ENCODE data around the gene UBE2E2. TPM values are rescaled to one million over a fixed set of nuclear protein-coding genes. Genes with fewer than 3 reads are reported as not detected.

The UBE2E2 gene
- total RNA-seq, 1 donor from 2014 or later, result 46.6 TPM

DNA sequence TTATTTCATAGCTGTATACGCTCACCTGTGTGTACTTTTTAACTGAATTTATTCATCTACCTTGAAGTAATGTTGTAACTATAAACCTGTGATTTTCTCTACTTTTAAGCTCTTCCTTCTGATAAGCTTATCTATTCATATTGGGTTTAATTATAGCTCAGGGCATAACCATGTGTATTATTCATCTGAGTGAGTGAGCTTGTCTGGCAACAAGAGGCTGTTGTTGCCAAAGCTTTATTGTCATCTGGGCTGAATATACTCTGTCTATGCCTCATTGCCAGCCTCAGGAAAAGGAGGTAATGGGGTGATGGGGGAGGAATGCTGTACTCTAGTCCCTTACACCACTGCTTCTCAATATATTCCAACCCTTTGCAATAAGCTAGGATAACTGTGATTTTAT, 292.4 kb downstream of the UBE2E2 start:
- no peak for DNase-seq (ENCODE audit: extremely low read depth, low read depth, low spot score)

GRCh38 chr3:23496165-23496564, 293.0 kb downstream of the UBE2E2 start:
- no peak for DNase-seq (ENCODE audit: extremely low read depth, low read depth, low spot score)

GRCh38 chr3:23497156-23497555, 294.0 kb downstream of the UBE2E2 start:
- no peak for DNase-seq (ENCODE audit: extremely low read depth, low read depth, low spot score)

DNA sequence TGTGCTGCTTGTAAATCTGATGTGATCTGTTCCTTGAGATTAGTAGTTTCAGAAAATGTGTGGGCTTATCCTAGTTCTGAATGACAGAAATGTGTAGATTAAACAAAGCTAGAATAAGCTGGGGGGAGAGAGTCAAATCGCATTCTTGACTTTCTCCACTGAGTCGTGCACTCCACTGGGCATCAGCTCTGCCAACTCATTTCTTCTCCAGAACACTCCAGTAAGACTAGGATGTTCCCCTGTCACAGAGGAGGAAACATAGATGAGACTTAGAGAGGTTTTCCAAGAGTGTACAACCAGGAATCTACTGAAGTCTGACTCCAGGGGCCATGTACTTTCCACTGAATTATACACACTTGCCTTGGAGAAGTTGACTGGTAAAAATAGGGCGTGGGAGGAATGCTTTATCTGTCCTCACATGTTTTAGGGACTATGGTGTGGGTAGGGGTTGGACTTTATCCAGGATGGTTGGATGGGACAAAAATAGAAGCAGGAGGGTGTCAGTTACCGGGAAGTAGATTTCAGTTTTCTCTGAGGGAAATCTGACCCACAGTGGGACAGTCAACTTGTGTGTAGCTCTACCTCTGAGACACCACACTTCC, 298.2 kb downstream of the UBE2E2 start:
- no peak for DNase-seq (ENCODE audit: extremely low read depth, low read depth, low spot score)

GRCh38 chr3:23508464-23508863, 305.3 kb downstream of the UBE2E2 start:
- DNase-seq (ENCODE audit: extremely low read depth, low read depth, low spot score), result no peak

DNA sequence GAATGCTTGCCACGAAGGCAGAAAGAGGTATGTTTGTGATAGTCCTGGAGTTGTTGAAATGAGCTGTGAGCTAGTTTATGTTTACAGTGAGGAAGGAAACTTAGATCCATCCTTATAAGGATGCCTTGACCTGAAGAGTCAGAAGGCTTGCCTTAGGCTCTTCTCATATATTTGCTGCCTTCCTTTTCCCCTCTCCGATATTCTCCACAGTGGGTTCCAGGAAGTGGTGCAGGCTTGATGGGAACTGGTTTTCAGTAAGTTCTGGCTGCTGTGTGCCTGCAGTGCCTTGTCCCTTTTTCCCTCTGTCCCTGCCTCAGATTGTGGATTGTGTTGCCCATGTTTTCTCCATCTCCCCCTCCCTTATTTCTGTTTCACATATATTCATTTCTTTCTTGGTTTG, 315.3 kb downstream of the UBE2E2 start:
- DNase-seq (ENCODE audit: extremely low read depth, low read depth, low spot score), result no peak

DNA sequence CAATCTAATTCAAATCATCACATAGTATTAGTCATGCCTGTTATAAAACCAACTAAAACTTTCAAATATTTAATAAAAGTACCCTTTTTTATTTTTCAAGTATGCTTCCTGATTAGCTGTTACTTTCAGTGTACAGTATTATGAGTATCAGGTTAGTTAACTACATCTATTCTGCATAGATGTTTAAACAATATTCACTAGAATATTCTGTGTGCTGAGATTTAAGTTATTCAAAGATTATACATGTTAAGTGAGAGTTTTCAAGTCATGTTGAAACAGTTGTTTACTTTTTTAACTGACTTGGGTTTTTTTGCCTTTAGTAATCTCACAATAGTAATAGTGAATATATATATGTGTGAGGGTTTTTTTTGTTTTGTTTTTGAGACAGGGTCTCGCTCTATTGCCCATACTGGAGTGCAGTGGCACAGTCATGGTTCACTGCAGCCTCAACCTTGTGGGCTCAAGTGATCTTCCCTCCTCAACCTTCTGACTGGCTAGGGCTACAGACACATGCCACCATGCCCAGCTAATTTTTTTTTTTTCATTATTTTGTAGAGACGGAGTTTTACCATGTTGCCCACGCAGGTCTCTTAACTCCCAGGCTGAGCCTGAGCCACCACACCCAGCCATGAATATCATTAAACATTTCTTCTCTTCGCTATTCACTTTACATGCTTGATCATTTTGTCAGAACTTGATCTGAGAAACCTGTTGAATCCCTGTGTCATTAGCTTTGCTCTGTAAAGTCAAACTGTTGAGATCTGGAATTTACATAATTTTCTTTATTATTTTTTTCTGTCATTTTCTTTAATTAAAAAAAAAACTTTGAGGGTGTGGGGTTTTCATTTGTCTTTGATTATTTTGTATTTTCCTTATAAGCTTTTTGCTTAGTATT, 316.4 kb downstream of the UBE2E2 start:
- no peak for DNase-seq (ENCODE audit: extremely low read depth, low read depth, low spot score)

DNA sequence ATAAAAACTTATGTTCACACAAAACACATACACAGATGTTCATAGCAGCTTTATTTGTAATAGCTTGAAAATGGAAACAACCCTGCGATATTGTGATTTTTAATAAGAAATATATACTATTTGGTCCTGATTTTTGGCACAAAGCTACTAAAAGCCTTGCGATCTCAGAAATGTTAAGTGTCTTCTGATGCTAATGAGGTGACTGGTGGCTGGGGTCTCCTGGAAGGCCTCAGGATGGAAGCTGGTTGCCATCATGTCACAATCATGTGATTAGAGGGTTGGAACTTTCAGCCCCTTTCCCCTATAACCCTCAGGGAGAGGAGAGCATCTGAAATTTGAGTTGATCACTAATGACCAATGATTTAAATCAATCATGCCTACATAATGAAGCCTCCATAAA, 324.2 kb downstream of the UBE2E2 start:
- no peak for DNase-seq (ENCODE audit: extremely low read depth, low read depth, low spot score)

DNA sequence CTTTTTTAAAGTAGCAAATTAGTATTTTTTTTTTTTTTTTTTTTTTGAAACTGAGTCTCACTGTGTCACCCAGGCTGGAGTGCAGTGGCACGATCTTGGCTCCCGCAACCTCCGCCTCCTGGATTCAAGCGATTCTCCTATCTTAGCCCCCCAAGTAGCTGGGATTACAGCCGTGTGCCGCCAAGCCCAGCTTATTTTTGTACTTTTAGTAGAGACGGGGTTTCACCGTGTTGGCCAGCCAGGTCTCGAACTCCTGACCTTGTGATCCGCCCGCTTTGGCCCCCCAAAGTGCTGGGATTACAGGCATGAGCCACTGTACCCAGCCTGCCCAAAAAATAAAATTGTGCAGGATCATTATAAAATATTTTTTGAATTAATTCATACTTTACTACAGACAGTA, 330.5 kb downstream of the UBE2E2 start:
- DNase-seq (ENCODE audit: extremely low read depth, low read depth, low spot score), result no peak

DNA sequence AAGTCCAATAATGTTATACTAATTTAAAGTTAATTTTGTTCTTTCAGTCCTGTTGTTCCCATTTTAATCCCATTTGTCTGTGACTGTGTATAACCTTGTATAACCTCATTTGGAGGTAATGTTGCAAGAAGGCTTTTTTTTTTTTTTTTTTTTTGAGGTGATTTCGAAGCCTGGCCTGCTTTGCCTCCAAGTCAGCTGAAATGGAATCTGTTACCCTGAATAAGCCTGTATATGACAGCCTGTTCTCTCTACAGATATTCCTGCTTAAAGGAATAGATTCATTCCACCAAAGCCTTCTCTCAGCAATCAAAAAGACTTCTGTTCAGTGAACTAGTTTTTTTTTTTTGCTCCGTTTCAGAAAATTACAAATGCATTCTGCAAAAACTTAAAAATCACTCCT, 330.9 kb downstream of the UBE2E2 start:
- no peak for DNase-seq (ENCODE audit: extremely low read depth, low read depth, low spot score)

DNA sequence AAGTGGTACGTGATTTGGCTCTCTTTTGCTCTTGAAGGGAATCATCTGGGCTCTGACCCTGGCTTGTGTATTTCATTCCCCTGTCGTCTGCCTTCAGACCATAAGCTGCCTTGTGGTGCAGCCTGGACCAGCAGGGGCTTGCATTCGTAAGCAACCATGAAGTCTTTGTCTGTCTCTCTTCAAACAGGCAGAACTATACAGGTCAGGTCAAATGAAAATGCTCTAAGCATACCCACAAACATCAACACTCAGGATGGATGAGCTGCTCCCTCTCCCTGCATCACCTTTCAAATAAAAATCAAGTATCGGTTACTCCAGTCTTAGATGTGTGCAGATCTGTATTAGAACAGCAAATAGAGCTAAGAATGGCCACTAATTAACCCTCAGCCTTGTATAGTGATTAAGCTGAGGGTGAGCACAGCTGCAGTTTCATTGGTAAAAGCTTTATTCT, 334.0 kb downstream of the UBE2E2 start:
- no peak for DNase-seq (ENCODE audit: extremely low read depth, low read depth, low spot score)

DNA sequence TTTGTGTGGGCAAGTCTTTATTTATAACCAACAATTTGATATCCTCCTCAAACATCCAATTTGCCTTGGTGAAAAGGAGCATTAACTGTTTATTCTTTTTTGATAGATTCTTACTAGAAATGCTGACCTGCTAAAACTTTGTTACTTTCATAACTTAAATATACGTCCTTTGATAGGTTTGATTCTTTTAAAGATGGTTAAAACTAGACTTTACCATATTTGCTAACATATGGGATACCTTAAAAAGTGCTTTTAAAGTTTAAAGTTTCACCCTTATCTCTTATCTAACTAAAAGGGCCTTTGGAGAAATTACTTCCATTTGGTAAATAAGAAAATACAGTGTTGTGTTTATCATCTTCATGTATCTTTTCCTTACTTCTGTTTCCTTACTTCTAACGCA, 336.1 kb downstream of the UBE2E2 start:
- no peak for DNase-seq (ENCODE audit: extremely low read depth, low read depth, low spot score)

DNA sequence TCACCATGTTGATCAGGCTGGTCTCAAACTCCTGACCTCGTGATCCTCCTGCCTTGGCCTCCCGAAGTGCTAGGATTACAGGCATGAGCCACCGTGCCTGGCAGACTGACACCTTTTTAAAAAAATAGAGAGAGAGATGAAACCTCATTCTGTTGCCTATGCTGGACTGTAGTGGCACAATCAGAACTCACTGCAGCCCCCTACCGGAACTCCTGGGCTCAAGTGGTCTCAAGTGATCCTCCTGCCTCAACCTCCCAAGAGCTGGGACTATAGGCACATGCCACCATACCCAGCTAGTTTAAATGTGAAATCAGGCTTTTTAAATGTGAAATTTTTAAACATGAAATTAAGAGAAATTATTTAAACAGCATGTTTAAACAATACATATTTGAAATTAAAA, 337.5 kb downstream of the UBE2E2 start:
- no peak for DNase-seq (ENCODE audit: extremely low read depth, low read depth, low spot score)

- no peak for DNase-seq (ENCODE audit: extremely low read depth, low read depth, low spot score)
Measured at GRCh38 chr3:23542079-23542478, 339.0 kb downstream of the UBE2E2 start.

DNA sequence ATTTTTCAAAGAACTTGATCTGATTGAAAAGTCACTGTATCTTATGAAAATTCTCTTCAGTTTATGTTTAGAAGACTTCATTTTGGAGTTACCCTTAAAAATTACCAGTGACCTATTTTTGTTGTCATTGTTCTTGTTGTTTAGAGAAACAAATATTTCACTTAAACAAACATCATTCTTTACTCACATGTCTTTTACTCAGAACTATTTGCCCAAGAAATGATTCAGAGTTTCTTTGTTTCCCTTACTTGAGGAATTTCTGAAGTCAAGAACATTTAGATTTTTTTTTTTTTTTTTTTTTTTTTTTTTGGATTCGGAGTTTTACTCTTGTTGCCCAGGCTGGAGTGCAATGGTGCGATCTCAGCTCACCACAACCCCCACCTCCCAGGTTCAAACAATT, 343.1 kb downstream of the UBE2E2 start:
- DNase-seq (ENCODE audit: extremely low read depth, low read depth, low spot score), result no peak

GRCh38 chr3:23547905-23548650, 345.0 kb downstream of the UBE2E2 start:
- no peak for DNase-seq (ENCODE audit: extremely low read depth, low read depth, low spot score)

GRCh38 chr3:23548706-23549105, 345.6 kb downstream of the UBE2E2 start:
- no peak for DNase-seq (ENCODE audit: extremely low read depth, low read depth, low spot score)

GRCh38 chr3:23549148-23549910, 346.2 kb downstream of the UBE2E2 start:
- no peak for DNase-seq (ENCODE audit: extremely low read depth, low read depth, low spot score)

DNA sequence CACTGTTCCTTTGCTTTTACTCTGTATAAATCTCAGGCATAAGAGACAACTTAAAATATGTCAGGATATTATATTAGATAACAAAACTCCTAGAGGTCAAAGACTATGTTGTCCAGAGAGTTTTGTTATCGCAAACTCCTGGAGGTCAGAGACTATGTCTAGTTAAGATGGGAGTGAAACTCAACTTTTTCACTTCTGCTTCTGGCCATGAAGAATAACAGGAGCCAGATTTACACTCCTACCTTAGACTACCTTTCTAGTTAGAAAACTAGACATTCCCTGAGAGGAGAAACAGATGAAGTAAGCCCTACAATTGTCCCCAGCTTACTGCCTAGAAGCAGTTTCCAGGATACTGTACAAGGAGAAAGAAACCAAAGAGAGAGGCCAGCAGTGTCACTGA, 347.3 kb downstream of the UBE2E2 start:
- no peak for DNase-seq (ENCODE audit: extremely low read depth, low read depth, low spot score)

GRCh38 chr3:23552506-23552905, 349.4 kb downstream of the UBE2E2 start:
- no peak for DNase-seq (ENCODE audit: extremely low read depth, low read depth, low spot score)

DNA sequence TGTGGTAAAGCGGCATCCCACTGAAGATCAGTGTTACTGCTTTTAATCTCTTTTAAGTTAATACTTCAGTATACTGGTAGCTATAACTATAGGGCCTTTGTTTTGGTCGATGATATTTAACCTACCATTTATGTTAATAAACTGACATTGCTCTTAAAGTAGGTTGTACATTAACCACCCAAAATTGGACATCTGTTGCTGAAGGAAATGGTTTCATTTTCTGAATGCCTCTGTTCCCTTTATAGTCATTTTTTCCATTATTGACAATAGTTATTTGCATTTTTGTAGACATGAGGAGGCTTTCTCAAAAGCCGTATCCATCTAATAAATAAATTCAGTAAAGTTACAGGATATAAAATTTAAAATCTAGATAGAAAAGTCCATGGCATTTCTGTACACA, 350.2 kb downstream of the UBE2E2 start:
- DNase-seq (ENCODE audit: extremely low read depth, low read depth, low spot score), result no peak
